GM18909 (cell line): ENCODE data around the gene PRCP.
A peak's percentile ranks its signal among the peaks of the same experiment; 100 is the strongest.

Experiments
- ATAC-seq: cut with Tn5 transposase; IDR thresholded peaks from one replicate; pipeline ENCODE4 v1.9.1; 2021; ENCODE audit warnings: mild to moderate bottlenecking; ENCODE audit not compliant: unreplicated experiment, poor library complexity

PRCP gene

DNA sequence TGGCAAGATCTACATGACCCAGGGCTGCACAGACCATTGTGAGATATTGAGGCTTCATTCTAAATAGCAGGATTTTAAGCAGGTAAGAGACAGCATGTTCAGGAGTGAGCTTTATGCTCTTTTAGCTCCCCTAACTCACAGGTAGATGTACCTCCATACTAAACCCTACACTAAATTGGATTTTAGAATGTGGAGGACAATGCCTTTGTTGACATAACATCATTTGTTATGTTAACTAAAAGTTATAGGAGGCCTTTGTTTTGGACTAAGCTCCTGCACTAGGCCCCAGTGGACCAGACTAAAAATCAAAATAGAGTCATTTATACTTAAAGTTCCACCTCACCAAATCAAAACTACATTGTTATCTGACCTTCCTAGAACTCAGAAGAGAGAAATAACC lies 8.1 kb upstream of the PRCP start:
- ATAC-seq, result no peak

GRCh38 chr11:82907371-82907770 lies 7.1 kb upstream of the PRCP start:
- ATAC-seq, result no peak

GRCh38 chr11:82906931-82907330 lies 6.7 kb upstream of the PRCP start:
- no peak for ATAC-seq

- ATAC-seq, result no peak
These were observed 6.0 kb upstream of the PRCP start for GRCh38 chr11:82906236-82906635.

DNA sequence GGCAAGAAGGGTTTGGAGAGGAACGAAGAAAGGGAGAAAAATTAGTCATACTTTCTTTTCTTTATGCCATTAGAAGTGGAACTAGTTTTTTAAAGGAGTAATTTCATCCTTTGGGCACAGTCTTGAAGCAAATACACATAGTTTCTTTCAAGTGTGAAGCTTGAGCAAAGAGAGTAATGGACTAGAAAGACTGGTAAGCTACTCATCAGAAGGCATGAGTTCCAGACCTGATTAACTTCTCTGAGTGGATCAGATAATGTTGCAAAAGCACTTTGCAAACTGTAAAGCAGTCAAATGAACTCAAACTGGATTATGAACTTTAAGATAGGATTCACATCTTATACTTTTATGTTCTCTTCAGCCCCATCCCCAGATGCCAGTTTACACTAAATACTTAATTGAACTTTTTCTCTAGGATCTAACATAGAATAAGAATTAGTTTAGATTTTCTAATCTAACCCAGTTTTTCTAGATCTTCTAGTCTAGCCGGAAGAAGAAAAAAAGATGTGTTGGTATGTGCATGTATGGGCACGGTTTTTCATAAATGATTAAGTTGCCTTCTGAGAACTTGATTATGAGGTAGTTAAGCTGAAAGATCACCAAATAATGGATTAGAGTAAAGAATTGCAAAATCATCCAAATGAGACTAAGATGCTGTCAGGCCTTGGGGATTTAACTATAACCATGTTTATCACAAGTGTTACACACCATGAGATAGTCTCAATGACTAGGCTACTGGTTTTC lies 3.8 kb upstream of the PRCP start:
- ATAC-seq, result no peak

- no peak for ATAC-seq
These were observed 2.6 kb upstream of the PRCP start for GRCh38 chr11:82902880-82903279.

DNA sequence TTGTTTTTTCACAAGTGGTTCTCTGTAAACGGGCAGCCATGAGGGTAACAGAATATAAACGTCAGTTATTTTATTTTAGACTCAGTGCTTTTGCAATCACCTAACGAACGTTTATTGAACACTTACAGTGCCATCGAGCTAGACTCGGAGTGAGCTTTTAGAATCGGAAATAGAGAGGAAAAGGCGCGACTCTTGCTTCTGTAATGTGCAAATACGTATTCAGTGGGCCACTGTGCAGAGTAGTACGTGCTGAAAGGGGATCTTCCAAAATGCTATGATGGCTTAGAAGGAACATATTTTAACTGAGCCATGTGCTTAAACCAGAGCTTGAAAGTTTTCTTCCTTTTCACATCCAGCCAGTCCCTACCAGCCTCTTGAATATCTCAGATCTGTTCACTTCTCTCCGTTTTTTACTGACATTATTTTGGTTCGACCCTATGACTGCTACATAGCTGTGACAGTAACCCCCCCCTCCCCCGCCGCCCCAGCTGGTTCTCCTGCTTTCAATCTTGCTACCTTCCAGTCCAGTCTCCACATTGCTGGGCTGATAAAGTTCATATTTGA lies 1.8 kb upstream of the PRCP start:
- ATAC-seq, result no peak

GRCh38 chr11:82901165-82901921 lies 1.1 kb upstream of the PRCP start, which contains the start of gene DDIAS:
Gene DDIAS, plus strand, starts transcription at chr11:82901736. Its CDS starts 13,003 bp downstream, at chr11:82914739.
- peak; percentile 77 for ATAC-seq

DNA sequence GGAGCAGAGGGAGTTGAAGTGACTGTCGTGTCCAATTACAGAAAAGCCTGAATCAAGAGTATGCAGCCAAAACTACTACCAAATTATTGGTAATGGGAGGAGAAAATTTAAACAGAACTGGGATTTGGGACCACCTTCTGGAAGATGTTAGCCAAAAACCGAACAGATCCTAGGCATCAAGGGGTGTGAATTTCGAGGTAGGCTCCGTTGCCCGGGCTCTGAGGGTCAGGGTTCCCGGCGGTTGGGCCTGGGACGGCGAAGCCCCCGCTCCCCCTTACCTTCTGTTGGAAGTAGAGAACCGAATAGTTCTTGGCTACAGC lies 313 bp downstream of the PRCP start:
- ATAC-seq, result peak; percentile 1

GRCh38 chr11:82899186-82899820 lies 927 bp downstream of the PRCP start:
- ATAC-seq, result peak; percentile 12

DNA sequence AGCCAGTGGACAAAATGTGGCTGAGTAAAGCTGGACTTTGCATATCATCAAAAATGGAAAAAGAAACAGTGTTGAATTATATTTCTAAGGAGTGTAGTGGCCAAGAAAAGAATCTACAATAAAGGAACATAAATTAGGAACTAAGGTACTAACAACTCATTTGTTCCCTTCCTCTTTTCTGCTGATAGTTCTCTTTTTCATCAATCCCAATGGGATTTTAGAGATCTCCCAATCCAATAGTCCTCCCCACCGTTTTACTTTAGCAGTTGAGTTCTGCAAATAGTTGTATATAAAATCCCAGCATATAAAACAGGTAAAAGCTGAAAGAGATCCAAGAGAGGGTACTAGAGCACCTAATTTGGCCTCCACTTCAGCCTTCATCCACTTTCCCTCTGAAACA lies 2.0 kb downstream of the PRCP start:
- ATAC-seq, result no peak

- ATAC-seq, result no peak
These were observed 4.0 kb downstream of the PRCP start for GRCh38 chr11:82896183-82896582.

- no peak for ATAC-seq
These were observed 4.7 kb downstream of the PRCP start for GRCh38 chr11:82895437-82896091.

GRCh38 chr11:82892611-82893169 lies 7.5 kb downstream of the PRCP start:
- ATAC-seq, result no peak

DNA sequence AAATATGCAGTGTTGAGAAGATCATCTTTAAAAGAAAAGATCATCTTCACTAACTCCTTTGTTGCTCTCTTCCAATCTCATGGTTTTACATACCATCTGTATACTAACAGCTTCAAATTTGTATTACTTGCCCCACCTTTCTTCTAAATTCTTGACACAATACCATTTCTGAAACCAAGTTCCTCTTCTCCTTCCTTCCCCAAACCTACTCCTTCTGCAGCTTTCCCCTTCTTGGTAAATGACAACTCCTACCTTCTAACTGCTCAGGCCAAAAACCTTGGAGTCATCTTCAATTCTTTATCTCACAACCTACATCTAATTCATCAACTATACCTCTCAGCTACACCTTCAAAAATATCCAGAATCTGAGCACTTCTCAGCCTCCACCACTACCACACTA lies 9.3 kb downstream of the PRCP start:
- ATAC-seq, result no peak

GRCh38 chr11:82890002-82890341 lies 10.3 kb downstream of the PRCP start:
- no peak for ATAC-seq

DNA sequence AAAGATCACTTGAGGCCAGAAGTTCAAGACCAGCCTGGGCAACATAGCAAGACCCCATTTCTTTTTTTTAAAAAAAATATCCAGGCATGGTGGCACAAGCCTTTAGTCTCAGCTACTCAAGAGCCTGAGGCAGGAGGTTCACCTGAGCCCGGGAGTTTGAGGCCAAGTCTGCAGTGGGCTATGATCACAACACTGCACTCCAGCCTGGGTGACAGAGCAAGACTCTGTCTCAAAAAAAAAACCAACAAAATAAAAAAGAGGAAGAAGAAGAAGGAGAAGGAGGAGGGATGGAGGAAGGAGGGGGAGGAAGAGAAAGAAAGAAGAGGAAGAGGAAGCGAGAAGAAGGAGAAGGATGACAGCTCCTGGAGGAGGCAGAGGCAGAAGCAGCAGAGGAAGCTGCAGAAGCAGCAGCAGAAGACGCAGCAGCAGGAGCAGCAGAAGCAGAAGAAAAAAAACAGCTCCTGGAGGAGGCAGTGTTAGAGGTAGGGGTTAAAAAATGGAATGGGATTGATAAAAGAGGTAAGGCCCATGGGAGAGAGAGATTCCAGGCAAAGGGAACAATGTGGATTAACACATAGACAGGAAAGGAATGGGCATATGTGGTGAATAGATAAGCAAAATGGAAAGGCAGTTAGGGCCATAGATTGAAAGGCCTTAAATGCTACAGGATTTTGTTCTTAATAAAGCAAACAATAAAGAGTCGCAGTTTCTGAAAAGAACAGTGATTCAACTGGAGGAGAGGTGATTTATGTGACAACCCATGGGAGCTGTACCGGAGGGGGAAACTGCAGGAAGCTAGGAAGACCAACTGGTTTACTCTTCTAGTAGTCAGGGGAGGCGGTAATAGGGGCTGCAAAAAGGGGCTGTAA lies 10.9 kb downstream of the PRCP start:
- no peak for ATAC-seq

- ATAC-seq, result no peak
These were observed 16.4 kb downstream of the PRCP start for GRCh38 chr11:82883853-82884252.
